Endothelial cell of umbilical vein (primary cell): Measurements from ENCODE around the gene PITPNM1. TPM values are rescaled to one million over a fixed set of nuclear protein-coding genes. Genes with fewer than 3 reads are reported as not detected.
"Not testable (repeated sequence)": the region's sequence is repeated elsewhere in the genome, so short reads cannot be mapped to it uniquely, and the experiment has no call there.

ENCODE experiments used
- BruUV-seq: library from RNA; stranded (reverse); fragments of 400-500 nt; replicated peaks from 2 replicates; lab custom pipeline; 2021; lab: Mats Ljungman, UMichigan
- CTCF ChIA-PET: fragments of 300-600, 350-600 bp; sonication (Branson Sonifier 250); formaldehyde crosslinking; loops from one replicate; lab custom pipeline; 2021; ENCODE audit warnings: antibody characterized with exemption, inconsistent platforms; lab: Charles Lee
- POLR2A ChIA-PET: fragments of 300-600, 350-600 bp; sonication (Branson Sonifier 250); formaldehyde crosslinking; loops from one replicate; lab custom pipeline; 2021; ENCODE audit warnings: antibody characterized with exemption, inconsistent platforms; lab: Charles Lee
- DNase-seq: peaks from one replicate; pipeline ENCODE4 v3.0.0-alpha.2; 2011; ENCODE audit warnings: low read depth, low spot score
- FAIRE-seq: peaks from 2 replicates; lab custom pipeline; 2011; peaks lifted over from hg19 to GRCh38; lab: Jason Lieb, UNC
- H2AFZ ChIP-seq: 2 replicates; pipeline ENCODE4 v1.6.0; 2012; ENCODE audit warnings: low read depth, low read length, control low read depth, inconsistent platforms
- H3K27ac ChIP-seq: 2 replicates; pipeline ENCODE4 v1.5.1; 2011; ENCODE audit warnings: low read depth, mild to moderate bottlenecking, control low read depth, low read length, moderate library complexity; ENCODE audit not compliant: insufficient read depth
- H3K27me3 ChIP-seq, 2 experiments: 2 replicates each; pipeline versions ENCODE4 v1.6.0 to v1.6.1; 2011; ENCODE audit warnings: low read length in 2 of 2, mixed read lengths in 1 of 2; ENCODE audit not compliant: control insufficient read depth in 2 of 2, insufficient read depth in 2 of 2
- H3K36me3 ChIP-seq, 2 experiments: 2 replicates in 1 of 2; 3 replicates in 1 of 2; pipeline ENCODE4 v1.5.1; 2011; ENCODE audit warnings: low read length in 2 of 2, mild to moderate bottlenecking in 1 of 2, moderate library complexity in 1 of 2; ENCODE audit not compliant: control insufficient read depth in 2 of 2, insufficient read depth in 2 of 2; ENCODE audit errors: extremely low read depth in 1 of 2
- H3K4me1 ChIP-seq: 3 replicates; pipeline ENCODE4 v1.5.1; 2011; ENCODE audit warnings: mild to moderate bottlenecking, low read length; ENCODE audit not compliant: control insufficient read depth, insufficient read depth; ENCODE audit errors: extremely low read depth
- H3K4me2 ChIP-seq: 2 replicates; pipeline ENCODE4 v1.6.1; 2011; ENCODE audit warnings: low read length, control low read depth, mixed read lengths; ENCODE audit not compliant: insufficient read depth
- H3K4me3 ChIP-seq, 3 experiments: fragments of 200-600 bp in 1 of 3; sonication (generic), shearing (Covaris generic) in 1 of 3; replicated peaks in 1 of 3; 2 replicates each; pipeline ENCODE4 v1.5.1; 2011 to 2016; ENCODE audit warnings: control low read depth in 3 of 3, low read length in 3 of 3, mild to moderate bottlenecking in 2 of 3, inconsistent platforms in 1 of 3, low read depth in 1 of 3, moderate library complexity in 1 of 3; ENCODE audit not compliant: insufficient read depth in 1 of 3
- H3K79me2 ChIP-seq: 2 replicates; pipeline ENCODE4 v1.6.0; 2012; ENCODE audit warnings: low read length, inconsistent platforms; ENCODE audit not compliant: control insufficient read depth, insufficient read depth
- H3K9ac ChIP-seq: replicated peaks from 2 replicates; pipeline ENCODE3; 2011; ENCODE audit warnings: low read length, control low read depth; ENCODE audit not compliant: insufficient read depth; ENCODE audit errors: extremely low read depth
- H3K9me1 ChIP-seq: replicated peaks from 3 replicates; pipeline ENCODE4 v1.6.0; 2011; ENCODE audit warnings: mild to moderate bottlenecking, low read length; ENCODE audit not compliant: control insufficient read depth, insufficient read depth; ENCODE audit errors: extremely low read depth
- H3K9me3 ChIP-seq: replicated peaks from 2 replicates; pipeline ENCODE4 v1.5.1; 2012; ENCODE audit warnings: low read length, inconsistent platforms; ENCODE audit not compliant: control insufficient read depth, insufficient read depth
- H4K20me1 ChIP-seq: replicated peaks from 2 replicates; pipeline ENCODE3; 2011; ENCODE audit warnings: mild to moderate bottlenecking, low read length; ENCODE audit not compliant: control insufficient read depth, insufficient read depth; ENCODE audit errors: extremely low read depth
- EZH2 ChIP-seq: IDR thresholded peaks from 2 replicates; pipeline ENCODE4 v1.6.1; 2012; ENCODE audit warnings: borderline replicate concordance, low read depth, mild to moderate bottlenecking, moderate library complexity, low read length, inconsistent platforms; ENCODE audit not compliant: severe bottlenecking
- FOS ChIP-seq: IDR thresholded peaks from 2 replicates; pipeline ENCODE4 v1.6.1; 2011; ENCODE audit warnings: mild to moderate bottlenecking, low read length, moderate library complexity, borderline replicate concordance; ENCODE audit not compliant: insufficient read depth
- GATA2 ChIP-seq: IDR thresholded peaks from 2 replicates; pipeline ENCODE4 v1.7.0; 2011; ENCODE audit warnings: low read depth, mild to moderate bottlenecking, moderate library complexity, mixed read lengths, low read length; ENCODE audit not compliant: insufficient read length, insufficient read depth
- JUN ChIP-seq: IDR thresholded peaks from 2 replicates; pipeline ENCODE4 v1.6.1; 2011; ENCODE audit warnings: borderline replicate concordance, low read depth; ENCODE audit not compliant: insufficient read length, insufficient read depth
- MYC ChIP-seq: IDR thresholded peaks from one replicate; pipeline ENCODE4 v1.6.1; 2011; ENCODE audit warnings: mild to moderate bottlenecking, low read depth, low read length
- POLR2A ChIP-seq: IDR thresholded peaks from 2 replicates; pipeline ENCODE4 v1.6.1; 2012; ENCODE audit warnings: low read depth, mild to moderate bottlenecking, control low read depth, low read length
- POLR2AphosphoS5 ChIP-seq: IDR thresholded peaks from 2 replicates; pipeline ENCODE4 v1.6.1; 2012; ENCODE audit warnings: low read depth, mild to moderate bottlenecking, control low read depth, low read length, moderate library complexity; ENCODE audit not compliant: insufficient read depth
- dilution Hi-C: fragments of 300-500 bp; cut with MboI; formaldehyde crosslinking; loops from one replicate; pipeline ENCODE4 v1.15.0; 2019; ENCODE audit warnings: low sequenced_read_pairs; ENCODE audit not compliant: extremely low pct_ligation_motif_present
- intact Hi-C: fragments of 100-400 bp; cut with micrococcal nuclease; formaldehyde crosslinking; loops from one replicate; pipeline ENCODE4 v1.10.0; 2022
- polyA plus RNA-seq, 4 experiments: library from polyadenylated mRNA; depleted of rRNA in 3 of 4; stranded (reverse) in 3 of 4; unstranded in 1 of 4; fragments of >200 nt; gene quantifications; 2 replicates each; pipeline versions ENCODE4 v1.2.1 to v1.2.3, GENCODE V29; 2011 to 2012; ENCODE audit warnings: missing spikeins in 1 of 4
- total RNA-seq: library from RNA; stranded (reverse); gene quantifications from 2 replicates; pipeline ENCODE4 v1.2.3, GENCODE V29; 2021
- TF ChIP-seq, protein P1 (sequence below), 2 donors: IDR thresholded peaks; 1 replicate in 1 of 2; 2 replicates in 1 of 2; pipeline ENCODE4 v1.5.1; 2011; ENCODE audit warnings: low read length in 2 of 2, mild to moderate bottlenecking in 2 of 2, moderate library complexity in 2 of 2, control low read depth in 1 of 2, inconsistent platforms in 1 of 2, low read depth in 1 of 2; ENCODE audit not compliant: insufficient read depth in 1 of 2; ENCODE audit errors: extremely low read depth in 1 of 2
- TF ChIP-seq, protein P2 (sequence below): IDR thresholded peaks from 2 replicates; pipeline ENCODE4 v1.6.1; 2011; ENCODE audit not compliant: insufficient read depth, insufficient read length

Gene PITPNM1
- total and polyA plus RNA-seq, 2 donors (not counting 3 experiments of a cell fraction or from before 2014, with no cell fraction given): 16.5 to 26.4 TPM

DNA sequence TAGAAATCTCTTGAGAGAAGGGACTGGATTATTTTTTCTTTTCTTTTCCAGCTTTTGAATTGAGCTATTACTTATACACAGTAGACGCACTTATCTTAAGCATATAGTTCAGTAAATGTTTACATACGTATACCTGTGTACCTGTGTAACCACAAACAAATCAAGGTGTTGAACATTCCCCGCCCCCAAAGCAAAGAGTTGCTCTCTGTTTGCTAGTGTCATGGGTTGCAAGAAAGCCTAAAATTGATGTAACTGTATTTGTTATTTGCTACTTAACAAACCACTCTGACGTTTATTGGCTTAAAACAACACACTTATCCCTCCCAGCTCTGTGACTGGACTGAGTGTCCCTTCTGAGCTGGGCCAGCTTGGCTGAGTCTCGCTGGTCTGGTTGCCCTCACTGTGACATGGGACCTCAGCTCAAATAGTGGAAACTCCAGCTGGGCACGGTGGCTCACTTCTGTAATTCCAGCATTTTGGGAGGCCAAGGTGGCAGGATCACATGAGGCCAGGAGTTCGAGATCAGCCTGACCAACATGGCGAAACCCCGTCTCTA lies 43.5 kb upstream of the PITPNM1 start:
- H3K9me3 ChIP-seq: no peaks in the 10 kb centered on the region
- POLR2A ChIA-PET: no interaction called here
- FAIRE-seq: no peak

DNA sequence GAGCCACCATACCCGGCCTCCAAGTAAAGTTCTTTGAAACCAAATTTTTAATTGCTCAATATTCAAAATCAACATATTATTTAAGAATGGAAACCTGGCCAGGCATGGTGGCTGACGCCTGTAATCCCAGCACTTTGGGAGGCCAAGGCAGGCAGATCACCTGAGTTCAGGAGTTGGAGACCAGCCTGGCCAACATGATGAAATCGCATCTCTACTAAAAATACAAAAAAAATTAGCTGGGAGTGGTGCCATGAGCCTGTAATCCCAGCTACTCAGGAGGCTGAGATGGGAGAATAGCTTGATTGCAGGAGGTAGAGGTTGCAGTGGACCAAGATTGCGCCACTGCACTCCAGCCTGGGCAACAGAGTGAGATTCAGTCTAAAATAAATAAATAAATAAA lies 42.9 kb upstream of the PITPNM1 start:
- H3K36me3 ChIP-seq, BruUV-seq, H3K4me1 ChIP-seq, H3K4me2 ChIP-seq, H2AFZ ChIP-seq, H3K9me1 ChIP-seq, H3K79me2 ChIP-seq, H3K9me3 ChIP-seq, H4K20me1 ChIP-seq, intact Hi-C loops, POLR2A ChIA-PET, H3K4me3 ChIP-seq, H3K27ac ChIP-seq, dilution Hi-C loops, DNase-seq, H3K9ac ChIP-seq, H3K27me3 ChIP-seq, FAIRE-seq: not testable (repeated sequence)
- CTCF ChIA-PET: interaction anchor here (1.6 kb wide), 1 partner anchor 15 kb away, joined by 3 read pairs; no protein-coding TSS in a partner anchor

More for the DNA sequence above, 43.5 kb upstream of the PITPNM1 start:
- H3K79me2 ChIP-seq: no peaks in the 10 kb centered on the region
- H3K4me3 ChIP-seq: no peak overlapping the region
- no peak for TF ChIP-seq MYC
- TF ChIP-seq, protein P1, sequence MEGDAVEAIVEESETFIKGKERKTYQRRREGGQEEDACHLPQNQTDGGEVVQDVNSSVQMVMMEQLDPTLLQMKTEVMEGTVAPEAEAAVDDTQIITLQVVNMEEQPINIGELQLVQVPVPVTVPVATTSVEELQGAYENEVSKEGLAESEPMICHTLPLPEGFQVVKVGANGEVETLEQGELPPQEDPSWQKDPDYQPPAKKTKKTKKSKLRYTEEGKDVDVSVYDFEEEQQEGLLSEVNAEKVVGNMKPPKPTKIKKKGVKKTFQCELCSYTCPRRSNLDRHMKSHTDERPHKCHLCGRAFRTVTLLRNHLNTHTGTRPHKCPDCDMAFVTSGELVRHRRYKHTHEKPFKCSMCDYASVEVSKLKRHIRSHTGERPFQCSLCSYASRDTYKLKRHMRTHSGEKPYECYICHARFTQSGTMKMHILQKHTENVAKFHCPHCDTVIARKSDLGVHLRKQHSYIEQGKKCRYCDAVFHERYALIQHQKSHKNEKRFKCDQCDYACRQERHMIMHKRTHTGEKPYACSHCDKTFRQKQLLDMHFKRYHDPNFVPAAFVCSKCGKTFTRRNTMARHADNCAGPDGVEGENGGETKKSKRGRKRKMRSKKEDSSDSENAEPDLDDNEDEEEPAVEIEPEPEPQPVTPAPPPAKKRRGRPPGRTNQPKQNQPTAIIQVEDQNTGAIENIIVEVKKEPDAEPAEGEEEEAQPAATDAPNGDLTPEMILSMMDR (IDR thresholded peaks at IDR 0.05; ENCODE audit: extremely low read depth in 1 of 2, insufficient read depth in 1 of 2, low read depth in 1 of 2, low read length in 2 of 2): no peak
- TF ChIP-seq, protein P2, sequence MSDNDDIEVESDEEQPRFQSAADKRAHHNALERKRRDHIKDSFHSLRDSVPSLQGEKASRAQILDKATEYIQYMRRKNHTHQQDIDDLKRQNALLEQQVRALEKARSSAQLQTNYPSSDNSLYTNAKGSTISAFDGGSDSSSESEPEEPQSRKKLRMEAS: no peak
- TF ChIP-seq FOS: no peak
- TF ChIP-seq POLR2AphosphoS5: no peak
- no peak for TF ChIP-seq JUN
- no peak for TF ChIP-seq EZH2
- TF ChIP-seq POLR2A: no peak
- no peak for TF ChIP-seq GATA2
- dilution Hi-C loops (no loop called here), intact Hi-C loops (no loop called here)
- CTCF ChIA-PET: interaction anchor here (1.6 kb wide), 1 partner anchor 15 kb away, joined by 3 read pairs; no protein-coding TSS in a partner anchor
- H3K36me3 ChIP-seq: no peaks in the 10 kb centered on the region
- no peak for DNase-seq
- H3K27ac ChIP-seq: no peak overlapping the region
- H3K4me1 ChIP-seq: no peaks in the 10 kb centered on the region
- H3K9me1 ChIP-seq: no peaks in the 10 kb centered on the region
- H3K4me2 ChIP-seq: no peak overlapping the region
- no peak overlapping the region for H2AFZ ChIP-seq
- no peaks in the 10 kb centered on the region for H4K20me1 ChIP-seq
- no peak overlapping the region for H3K9ac ChIP-seq
- peaks cover 6% of the 10 kb centered on the region in 2 experiments for H3K27me3 ChIP-seq
- BruUV-seq: no TSS peak
